ENCODE results near the gene RRP7A.

DNA sequence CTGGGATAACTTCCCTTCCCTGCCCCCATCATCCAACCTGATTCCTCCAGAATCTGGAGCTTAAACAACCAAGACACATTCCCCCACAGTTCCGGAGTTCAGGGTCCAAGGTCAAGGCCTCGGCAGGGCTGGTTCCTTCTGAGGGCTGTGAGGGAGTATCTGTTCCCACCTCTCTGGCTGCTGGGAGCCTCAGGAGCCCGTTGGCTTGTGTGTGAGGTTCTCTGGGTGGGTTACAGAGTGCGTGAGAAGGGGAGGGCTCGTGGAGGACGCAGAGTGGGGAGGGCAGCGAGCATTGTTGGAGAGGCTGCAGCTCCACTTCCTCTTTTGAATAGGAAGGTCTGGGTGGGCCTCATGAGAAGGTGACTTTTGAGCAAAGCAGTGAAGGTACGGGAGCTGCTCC is 42.7 kb upstream of the RRP7A start:
- no peak for TF ChIP-seq CTCF (IDR thresholded peaks at IDR 0.05)
- no peak for TF ChIP-seq ZFX (IDR thresholded peaks at IDR 0.05; ENCODE audit: borderline replicate concordance)

Measured in 22Rv1 (cell line).